Measurements from ENCODE around the gene TNPO3.

Gene TNPO3

DNA sequence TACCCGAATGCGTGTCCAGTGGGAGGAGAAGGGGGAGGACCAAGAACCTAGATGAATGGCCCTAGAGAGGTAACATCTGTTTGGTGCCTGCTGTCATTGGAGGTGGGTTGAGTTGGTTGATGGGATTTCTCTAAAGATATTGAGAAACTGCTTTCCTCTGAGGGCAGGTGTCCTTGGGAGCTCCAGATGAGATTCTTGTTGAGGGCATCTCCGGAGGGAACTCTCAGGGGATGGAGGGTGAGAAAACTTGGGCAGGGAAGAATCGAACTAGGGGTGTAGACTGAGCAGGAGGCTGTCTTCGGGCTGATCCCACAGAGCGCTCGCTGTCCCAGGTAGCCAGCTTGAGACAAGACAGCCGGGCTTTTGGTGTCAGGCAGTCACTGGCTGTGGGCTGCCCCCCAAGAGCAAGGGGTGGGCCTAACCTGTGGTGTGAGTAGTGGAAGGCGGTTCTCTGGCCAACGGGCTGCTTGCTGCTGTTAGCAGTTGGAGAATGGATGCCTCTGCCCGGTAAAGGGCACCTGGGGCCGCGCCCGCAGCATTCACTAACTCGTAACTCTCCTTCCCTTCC is 113.5 kb downstream of the TNPO3 start:
- in situ Hi-C loops (cut with MboI; ENCODE audit: low sequenced_read_pairs), result no loop called here

DNA sequence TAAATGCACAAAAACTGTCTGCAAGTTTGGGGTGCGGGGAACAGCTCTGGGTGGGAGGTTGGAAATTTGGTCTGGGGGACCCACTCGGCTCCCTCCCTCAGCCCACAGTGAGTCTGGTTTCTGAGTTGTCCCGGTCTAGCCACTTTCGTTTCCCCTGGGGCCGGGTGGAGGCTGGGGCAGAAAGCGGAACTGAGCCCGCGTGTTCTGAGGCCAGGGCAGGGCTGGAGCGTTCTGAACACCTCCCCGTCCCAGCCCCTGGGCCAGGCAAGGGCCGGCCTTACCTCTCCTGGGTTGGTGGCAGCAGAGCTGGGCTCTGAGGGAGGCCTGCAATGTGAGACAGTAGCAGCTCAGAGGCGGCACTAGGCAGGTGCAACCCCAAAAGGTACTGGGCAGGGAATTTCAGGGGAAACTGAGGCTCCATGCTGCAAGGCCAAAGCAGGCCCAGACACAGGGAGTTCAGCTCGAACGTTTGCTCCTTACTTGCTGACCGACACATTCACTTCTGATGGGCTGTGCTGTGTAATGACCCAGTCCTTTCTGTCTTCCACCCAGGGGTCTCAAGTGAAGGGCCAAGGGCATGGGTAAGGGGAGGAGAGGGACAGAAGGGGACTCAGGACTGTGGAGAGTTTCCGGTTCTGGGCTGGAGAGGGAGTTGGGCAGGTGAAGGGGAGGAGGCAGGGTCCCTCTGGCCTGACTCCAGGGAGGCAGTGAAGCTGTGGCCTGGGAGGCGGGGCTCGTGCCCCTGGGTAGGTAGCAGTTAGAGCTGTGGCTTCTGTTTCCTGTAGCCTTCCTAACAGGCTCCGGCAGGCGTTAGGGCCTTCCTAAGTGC is 114.2 kb downstream of the TNPO3 start:
- in situ Hi-C loops (cut with MboI; ENCODE audit: low sequenced_read_pairs), result no loop called here

DNA sequence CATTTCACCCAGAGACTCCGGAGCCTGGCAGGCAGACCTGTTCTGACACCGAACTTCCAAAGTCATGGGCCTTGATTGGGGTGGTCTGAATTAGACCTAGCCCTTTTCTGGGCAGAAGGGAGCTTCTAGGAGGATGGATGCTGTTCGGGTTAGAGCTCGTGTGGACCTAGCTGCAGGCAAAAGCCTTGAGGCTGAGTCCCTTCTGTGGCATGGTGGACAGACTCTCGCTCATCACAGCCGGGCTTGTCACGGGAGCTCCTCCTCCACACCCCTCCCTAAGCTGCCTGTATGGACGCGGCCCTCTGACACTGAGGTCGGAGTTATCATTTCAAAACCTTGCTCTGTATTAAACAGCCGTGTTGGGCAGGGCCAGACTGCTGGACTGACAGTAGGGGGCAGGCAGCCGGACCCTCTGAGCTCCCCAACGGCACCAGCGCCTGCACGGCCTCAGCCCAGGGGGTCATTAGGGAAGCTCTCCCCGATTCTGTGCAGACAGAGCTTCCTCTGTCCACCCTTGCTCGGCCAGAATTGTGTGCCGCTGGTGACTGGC is 115.0 kb downstream of the TNPO3 start:
- in situ Hi-C loops (cut with MboI; ENCODE audit: low sequenced_read_pairs), result no loop called here

DNA sequence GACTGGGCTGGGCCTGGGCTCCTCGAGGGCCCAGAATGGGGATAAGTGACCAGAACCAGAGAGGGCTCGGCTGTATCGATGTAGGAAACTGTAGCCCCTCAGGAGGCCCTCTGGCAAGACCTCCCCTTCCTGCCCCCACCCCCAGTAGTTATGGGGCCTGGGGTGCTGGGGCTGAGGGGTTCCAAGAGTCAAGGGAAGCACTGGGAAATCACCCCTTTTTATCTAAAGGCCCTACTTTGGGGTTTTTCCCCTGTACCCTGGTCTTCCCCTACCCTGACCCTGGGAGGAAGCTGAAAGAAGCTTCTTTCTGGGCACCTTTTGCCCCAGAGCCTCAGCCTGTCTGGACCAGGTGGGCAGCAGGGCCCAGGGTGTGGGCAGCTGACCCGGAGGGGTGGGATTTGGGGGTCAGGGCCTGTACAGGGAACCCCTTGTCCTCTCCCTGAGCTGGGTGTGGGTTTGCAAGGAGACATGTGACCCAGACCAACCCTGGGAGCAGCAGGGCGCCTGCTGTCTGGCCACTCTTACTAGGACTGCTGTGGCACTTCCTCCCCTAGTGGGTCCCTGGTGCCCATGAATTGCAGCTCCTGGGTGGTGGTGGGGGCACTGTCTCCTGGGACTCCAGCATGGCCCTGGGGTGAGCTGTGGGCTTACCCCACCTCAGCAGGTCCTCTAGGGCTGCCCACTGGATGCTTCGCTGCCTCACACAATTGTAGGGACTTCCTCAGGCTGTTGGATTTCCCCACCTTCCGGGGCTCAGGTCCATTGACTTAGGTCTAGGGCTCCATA is 115.6 kb downstream of the TNPO3 start:
- in situ Hi-C loops (cut with MboI; ENCODE audit: low sequenced_read_pairs), result no loop called here

DNA sequence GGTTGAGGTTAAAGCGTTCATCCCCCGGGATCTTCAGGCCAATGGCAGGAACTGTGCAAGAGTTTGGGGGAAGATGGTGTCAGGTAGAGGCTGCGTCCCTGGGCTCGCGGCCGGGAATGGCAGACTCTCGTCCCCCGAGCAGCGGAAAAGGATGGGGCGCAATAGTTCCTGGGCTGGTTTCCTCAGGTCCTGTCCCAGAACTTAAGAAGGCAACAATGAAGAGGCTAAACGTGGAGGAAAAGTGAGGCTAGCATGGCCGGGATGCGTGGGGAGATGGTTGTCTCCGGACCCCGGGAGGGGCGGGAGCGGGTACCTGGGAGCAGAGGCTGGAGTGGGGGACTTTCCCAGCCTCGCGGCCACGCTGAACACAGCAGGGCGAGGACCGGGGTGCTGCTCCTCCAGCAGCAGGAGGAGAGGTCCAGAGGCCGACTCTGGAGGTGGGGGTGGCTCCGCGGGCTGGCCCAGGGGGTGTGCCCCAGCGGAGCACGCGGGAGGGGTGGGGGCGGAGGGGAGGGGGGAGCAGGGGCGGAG is 116.3 kb downstream of the TNPO3 start:
- in situ Hi-C loops (cut with MboI; ENCODE audit: low sequenced_read_pairs), result no loop called here

DNA sequence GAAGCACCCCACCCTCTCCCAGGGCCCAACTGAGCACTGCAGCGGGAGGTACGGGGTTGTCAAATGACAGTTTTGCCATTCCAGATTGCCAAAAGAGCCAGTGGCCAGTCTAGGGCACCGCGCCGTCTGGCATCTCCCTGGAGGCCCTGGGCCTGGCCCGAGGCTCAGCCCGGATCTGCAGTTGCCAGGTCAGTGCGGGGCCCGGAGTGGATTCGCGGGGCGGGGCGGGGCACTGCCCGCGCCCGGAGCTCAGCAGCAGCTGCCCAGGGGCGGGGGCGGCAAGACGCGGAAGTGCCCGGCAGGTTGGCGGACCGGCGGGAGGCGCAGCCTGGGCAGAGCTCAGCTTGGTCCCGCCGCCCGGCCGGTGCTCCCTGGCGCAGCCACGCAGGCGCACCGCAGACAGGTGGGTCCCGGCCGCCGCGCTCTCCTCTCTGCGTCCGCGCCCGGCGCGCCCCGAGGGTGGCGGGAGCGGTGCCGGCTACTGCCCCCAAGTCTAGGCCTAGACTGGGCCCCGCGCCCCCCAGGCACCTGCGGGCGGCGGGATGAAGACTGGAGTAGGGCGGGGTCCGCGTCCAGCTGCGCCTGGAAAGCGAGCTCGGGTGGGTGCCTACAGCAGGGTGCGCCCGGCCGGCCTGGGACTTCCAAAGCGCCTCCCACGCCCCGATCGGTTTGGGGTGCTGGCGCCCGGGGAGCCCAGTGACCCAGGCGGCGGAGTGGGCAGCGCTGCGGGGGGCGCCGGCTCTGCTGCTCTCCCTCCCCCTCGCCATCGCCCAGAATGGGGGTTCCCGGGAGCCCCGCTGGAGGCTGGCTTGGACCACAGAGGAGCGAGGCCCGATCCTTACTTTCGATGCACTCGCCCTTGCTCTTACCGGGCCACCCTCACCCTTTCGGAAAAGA is 117.0 kb downstream of the TNPO3 start, which contains the start of gene IRF5:
Gene IRF5, plus strand, starts transcription at position 281 of the 897 bp plus-strand sequence. CDS start 4,155 bp downstream, outside the sequence.
- in situ Hi-C loops (cut with MboI; ENCODE audit: low sequenced_read_pairs), result no loop called here

DNA sequence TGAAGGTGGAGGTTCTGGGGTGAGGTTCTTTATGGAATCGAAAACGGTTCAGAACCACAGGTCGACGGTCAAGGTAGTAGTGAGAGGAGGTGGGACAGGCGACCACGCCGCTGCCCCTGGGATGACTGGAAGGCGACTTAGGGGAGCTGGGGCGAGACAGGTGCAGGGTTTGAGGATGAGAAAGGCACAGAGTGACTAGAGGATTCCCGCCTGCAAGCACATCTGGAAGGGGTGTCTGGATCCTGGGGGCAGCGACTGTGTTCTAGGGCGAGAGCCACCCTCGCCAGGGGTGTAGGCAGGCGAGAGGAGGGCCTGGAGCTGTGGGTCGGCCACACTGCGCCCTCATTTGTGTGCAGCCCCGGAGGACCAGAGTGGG is 117.7 kb downstream of the TNPO3 start:
- in situ Hi-C loops (cut with MboI; ENCODE audit: low sequenced_read_pairs), result no loop called here

DNA sequence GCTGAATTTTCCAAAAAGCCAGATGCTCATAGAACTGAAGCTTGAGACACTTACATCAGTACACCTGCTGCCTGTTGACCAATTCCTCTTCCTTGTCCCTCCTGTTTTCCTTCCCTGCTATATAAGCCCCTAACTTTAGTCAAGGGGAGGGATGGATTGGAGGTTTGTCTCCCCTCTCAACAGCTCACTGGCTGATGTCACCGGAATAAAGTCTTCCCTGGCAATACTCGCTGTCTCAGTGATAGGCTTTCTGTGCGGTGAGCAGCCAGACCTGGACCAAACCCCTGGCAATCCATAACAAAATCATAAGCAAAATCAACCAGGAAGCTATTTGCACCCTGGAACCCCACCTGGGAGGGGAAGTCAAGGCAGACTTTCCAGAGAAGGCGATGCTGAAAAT is 118.1 kb downstream of the TNPO3 start:
- in situ Hi-C loops (cut with MboI; ENCODE audit: low sequenced_read_pairs), result no loop called here

DNA sequence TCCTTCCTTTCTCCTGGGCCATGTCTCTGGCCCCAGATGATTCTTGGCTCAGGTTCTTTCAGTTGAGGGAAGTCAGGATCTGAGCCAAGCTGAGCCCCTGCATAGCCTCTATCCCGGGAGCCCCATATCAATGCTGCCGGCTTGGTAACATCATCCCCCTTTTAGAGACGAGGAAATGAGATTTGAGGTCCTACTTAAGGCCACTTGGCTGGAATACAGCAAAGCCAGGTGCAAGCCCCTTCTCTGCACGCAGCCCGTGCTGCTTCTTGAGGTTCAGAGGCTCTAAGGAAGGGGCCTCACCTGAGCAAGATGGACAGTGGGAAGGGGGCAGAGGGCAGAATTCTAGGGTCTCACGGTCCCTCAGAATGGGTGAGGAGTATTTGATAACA is 119.6 kb downstream of the TNPO3 start:
- in situ Hi-C loops (cut with MboI; ENCODE audit: low sequenced_read_pairs), result no loop called here

DNA sequence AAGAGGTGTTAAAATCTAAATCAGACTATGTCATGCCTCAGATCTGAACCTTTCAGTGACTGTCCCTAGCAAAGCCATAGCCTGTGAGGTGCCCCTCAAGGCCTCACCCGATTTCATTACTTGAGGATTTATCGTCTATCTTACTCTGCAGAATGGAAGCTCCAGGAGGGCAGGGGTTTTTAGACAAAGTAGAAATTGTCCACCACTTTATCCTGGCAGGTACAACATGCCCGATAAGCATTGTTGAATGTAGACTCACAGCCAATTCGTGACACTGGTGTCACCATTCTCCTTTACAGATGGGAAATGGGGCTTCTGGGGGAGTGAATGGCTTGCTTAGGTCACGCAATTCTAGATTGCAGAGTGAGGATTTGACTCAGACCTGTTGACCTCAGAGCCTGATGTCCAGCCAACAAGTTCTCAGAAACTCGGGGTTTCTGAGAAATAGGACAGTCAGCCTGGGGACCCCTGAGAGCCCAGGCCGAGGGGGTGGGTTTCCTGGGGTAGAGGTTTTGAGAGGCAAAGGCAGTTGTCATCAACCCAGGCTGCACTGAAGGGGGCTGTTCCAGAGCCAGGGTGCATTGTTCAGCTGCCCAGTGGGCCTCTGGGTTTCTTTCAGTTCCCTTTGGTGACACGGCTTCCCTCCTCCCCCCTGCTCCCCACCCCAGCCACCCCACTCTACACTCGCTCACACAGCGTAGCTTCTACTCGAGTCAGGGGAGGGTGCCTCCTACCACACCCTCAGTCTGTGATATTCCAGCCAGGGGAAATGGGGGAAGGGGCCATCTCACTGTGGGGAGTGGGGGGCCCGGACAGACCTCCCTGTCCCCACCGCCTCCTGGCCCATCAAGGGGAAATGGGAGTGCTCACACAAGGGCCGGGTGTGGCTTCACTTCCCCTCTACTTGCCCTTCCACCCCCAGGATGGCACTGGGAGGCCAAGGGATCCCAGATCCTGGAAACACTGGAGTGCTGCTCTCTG is 120.3 kb downstream of the TNPO3 start:
- in situ Hi-C loops (cut with MboI; ENCODE audit: low sequenced_read_pairs), result no loop called here

DNA sequence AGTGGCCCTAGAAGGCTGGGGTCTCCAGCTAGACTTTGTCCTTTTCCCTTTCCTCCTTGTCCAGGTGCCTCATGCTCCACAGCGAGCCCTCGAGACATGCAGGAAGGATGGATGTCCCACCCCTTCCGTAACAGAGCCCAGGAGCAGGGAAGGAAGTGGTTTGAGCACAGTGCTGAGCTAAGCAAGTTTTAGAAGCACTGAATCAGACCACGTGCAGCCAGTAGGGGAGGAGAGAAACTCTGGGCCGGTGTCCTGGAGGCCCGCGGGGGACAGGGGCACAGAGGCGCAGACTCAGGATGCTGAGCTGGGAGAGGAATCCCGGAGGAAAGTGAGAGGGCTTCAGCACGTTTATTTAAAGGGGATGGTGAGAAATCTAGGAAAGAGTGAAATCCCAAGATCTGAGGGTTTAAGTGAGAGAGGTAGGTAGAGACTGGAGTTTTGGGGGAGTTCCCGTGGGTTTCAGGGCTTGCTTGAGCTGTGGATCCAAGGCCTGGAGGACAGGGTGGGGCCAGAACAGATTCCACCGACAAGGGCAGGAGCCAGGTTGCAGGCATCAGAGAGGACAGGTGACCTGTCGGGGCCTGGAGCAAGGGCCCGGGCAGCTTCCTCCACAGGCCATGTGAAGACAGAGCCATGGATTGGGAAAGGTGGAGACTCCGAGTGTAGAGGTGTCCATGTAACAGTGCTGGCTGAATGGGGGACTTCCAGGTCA is 121.6 kb downstream of the TNPO3 start:
- in situ Hi-C loops (cut with MboI; ENCODE audit: low sequenced_read_pairs), result no loop called here

DNA sequence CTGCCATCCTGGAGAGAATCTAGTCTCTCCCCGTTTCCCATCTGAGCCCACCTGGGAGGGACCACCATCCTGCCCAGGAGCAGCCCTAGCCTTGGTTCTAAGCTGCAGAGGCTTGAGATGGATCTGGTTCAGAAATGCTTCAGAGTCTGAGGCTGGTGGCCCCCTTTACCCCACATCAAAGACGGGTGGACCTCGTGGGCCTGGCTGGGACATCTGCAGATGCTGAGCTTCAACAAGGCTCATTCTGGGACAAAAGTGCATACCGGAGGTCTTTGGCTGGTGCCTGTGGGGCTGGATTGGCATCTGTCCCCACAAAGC is 122.1 kb downstream of the TNPO3 start:
- in situ Hi-C loops (cut with MboI; ENCODE audit: low sequenced_read_pairs), result no loop called here

DNA sequence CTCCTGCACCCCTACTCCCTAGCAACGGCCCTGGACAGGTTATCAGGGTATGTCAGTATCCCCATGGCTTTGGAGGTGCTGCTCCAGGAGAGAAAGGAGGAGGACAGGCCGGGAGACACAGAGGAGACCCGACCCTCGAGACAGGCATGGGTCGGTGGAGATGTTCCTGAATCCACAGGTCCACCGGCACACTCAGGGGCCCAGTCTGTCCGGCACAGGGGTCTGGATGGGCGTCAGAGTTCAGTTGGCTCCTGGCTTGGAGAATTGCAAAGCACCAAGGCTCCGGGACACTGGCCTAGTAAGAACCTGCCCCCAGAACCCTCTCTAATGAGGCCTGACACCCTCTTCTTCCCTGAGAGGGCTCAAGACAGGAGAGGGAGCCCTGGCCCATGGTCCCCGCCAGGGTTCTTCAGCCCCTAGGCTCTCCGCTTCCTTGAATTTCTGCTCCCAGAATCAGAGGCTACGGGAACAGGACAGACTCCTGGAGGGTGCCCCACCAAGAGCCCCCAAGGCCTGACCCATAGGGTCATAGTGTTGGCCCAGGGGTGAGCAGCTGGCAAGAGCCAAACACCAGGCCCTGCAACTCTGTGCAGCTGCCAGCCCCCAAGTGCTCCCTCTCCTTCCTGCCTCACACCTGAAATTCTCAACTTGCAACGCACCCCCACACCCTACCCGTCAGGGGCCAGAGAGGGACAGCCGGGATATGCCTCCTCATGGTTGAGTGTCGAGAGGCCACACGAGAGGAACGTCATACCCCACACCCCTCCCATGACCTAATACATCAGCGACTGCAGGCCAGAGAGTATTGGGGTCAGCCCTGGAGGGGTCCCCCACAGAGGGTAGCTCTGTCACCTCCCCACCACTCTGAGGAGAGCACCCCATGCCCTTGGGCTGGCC is 122.7 kb downstream of the TNPO3 start:
- in situ Hi-C loops (cut with MboI; ENCODE audit: low sequenced_read_pairs), result no loop called here

DNA sequence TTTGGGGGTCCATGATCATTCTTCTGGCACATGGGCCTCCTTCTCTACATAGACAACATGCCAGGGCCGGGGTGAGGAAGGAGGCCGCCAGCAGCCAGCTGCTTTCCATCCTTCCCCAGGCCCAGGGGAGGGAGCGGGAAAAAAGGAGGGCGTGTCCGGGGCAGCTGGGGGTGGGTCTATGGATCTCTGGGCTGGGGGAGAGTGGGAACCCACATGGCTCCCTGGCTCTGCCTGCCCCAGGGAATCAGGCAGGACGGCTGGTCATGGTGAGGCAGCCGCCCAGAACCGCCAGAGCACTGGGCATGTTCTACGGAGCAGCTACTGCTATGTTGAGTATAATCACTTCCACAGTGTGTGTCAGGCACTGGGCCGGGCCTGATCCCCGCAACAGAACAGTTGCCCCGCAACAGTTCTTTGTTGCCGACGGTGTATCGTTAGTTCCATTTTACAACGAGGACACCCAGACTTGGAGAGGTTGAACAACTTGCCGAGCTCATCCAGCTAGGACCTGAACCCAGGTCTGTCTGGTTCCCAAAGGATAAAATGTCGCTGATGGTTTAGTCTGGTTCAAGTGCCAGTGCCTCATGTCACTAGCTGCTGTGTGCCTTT is 123.6 kb downstream of the TNPO3 start:
- in situ Hi-C loops (cut with MboI; ENCODE audit: low sequenced_read_pairs), result no loop called here

DNA sequence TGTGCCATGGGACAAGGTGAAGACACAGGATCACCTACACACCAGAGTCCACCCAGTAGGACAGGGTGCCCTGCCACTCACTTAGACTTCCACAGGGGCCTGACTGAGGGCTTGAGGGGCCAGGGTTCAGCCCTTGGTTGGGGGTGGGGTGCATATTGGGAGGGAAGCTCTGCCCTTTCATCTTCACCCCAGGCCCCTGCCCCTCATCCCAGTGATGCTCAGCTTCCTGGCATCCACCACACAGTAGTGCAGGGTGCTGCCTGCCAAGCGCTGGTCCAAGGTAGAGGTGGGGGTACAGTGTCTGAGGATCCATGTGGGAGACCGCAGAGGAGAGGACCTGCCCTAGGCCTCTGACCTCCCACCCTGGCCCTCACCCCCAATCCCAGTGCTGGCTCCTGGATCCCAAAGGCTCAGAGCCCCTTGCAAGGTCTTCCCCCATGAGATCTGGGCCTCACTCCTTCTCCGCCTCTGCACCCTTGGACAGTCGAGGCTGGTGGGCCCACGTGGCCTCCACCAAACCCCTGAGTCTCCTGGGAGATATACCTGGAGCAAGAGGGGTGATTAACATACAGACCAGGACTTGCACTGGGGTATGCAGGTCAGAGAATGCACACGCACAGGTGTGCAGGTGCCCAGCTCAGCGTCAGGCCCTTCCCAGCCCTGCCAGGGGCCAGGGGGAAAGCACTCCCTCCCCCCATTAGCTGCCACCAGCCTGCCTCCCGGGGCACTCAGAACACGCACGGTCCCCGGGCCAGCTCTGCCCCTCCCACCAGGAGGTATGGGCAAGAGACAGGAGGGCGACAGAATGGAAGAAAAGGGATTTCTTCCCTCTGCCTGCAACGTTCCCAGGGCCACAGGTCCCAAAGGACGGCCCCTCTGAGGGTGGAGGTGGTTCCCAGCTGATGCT is 125.8 kb downstream of the TNPO3 start:
- in situ Hi-C loops (cut with MboI; ENCODE audit: low sequenced_read_pairs), result no loop called here

DNA sequence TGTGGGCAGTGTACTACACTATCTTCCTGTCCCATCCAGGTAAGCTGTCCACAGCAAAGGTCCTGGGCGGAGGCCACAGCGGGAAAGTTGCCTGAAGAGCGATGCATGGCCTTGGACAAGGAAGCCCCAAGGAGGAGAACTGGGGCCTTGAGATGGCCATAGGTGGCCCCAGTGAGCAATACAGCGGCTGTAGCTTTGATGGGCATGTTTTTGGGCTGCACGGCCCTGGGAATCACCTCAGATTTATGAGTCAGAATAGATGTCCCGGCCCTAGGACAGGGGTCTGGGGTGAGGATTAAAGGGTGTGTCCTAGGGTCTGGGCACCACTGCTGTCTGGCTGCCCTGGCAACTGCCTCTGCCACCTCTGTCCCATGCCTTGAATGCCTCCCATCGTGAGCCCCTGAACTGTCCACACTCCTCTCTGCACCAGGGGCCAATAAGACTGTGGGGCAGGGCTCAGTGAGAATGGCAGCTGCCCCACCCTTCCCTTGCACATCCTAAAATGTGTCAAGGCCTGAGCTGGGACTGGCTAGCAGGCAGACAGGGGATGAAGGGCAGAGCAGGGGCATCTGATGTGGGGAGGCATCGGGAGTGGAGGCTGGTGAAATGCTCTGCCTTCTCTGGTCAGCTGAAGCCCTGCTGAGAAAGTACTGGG is 126.6 kb downstream of the TNPO3 start:
- in situ Hi-C loops (cut with MboI; ENCODE audit: low sequenced_read_pairs), result no loop called here

Measured in HL-60/S4 (cell line).